ENCODE results near the gene RXFP2.

- TF ChIP-seq, protein P1, sequence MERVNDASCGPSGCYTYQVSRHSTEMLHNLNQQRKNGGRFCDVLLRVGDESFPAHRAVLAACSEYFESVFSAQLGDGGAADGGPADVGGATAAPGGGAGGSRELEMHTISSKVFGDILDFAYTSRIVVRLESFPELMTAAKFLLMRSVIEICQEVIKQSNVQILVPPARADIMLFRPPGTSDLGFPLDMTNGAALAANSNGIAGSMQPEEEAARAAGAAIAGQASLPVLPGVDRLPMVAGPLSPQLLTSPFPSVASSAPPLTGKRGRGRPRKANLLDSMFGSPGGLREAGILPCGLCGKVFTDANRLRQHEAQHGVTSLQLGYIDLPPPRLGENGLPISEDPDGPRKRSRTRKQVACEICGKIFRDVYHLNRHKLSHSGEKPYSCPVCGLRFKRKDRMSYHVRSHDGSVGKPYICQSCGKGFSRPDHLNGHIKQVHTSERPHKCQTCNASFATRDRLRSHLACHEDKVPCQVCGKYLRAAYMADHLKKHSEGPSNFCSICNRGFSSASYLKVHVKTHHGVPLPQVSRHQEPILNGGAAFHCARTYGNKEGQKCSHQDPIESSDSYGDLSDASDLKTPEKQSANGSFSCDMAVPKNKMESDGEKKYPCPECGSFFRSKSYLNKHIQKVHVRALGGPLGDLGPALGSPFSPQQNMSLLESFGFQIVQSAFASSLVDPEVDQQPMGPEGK (CRISPR knock-in tag; IDR thresholded peaks at IDR 0.05; ENCODE audit: borderline replicate concordance), result no peak
- TF ChIP-seq GLIS3 (CRISPR knock-in tag; IDR thresholded peaks at IDR 0.05), result no peak
- TF ChIP-seq ARNTL (CRISPR knock-in tag; IDR thresholded peaks at IDR 0.05; ENCODE audit: borderline replicate concordance, low read depth), result no peak
- no peak for TF ChIP-seq SNAI2 (CRISPR knock-in tag; IDR thresholded peaks at IDR 0.05)
- TF ChIP-seq ZFP3 (CRISPR knock-in tag; IDR thresholded peaks at IDR 0.05), result no peak
- no peak for TF ChIP-seq OSR1 (CRISPR knock-in tag; IDR thresholded peaks at IDR 0.05)
- TF ChIP-seq ZNF565 (CRISPR knock-in tag; conservative IDR thresholded peaks at IDR 0.05; ENCODE audit: low read depth), result no peak
- no peak for TF ChIP-seq PPARA (CRISPR knock-in tag; IDR thresholded peaks at IDR 0.05; ENCODE audit: borderline replicate concordance)
- TF ChIP-seq ESRRG (CRISPR knock-in tag; IDR thresholded peaks at IDR 0.05), result no peak
- TF ChIP-seq, protein P2, sequence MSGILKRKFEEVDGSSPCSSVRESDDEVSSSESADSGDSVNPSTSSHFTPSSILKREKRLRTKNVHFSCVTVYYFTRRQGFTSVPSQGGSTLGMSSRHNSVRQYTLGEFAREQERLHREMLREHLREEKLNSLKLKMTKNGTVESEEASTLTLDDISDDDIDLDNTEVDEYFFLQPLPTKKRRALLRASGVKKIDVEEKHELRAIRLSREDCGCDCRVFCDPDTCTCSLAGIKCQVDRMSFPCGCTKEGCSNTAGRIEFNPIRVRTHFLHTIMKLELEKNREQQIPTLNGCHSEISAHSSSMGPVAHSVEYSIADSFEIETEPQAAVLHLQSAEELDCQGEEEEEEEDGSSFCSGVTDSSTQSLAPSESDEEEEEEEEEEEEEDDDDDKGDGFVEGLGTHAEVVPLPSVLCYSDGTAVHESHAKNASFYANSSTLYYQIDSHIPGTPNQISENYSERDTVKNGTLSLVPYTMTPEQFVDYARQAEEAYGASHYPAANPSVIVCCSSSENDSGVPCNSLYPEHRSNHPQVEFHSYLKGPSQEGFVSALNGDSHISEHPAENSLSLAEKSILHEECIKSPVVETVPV (CRISPR knock-in tag; IDR thresholded peaks at IDR 0.05), result no peak
- TF ChIP-seq, protein P3, sequence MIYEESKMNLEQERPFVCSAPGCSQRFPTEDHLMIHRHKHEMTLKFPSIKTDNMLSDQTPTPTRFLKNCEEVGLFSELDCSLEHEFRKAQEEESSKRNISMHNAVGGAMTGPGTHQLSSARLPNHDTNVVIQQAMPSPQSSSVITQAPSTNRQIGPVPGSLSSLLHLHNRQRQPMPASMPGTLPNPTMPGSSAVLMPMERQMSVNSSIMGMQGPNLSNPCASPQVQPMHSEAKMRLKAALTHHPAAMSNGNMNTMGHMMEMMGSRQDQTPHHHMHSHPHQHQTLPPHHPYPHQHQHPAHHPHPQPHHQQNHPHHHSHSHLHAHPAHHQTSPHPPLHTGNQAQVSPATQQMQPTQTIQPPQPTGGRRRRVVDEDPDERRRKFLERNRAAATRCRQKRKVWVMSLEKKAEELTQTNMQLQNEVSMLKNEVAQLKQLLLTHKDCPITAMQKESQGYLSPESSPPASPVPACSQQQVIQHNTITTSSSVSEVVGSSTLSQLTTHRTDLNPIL (CRISPR knock-in tag; IDR thresholded peaks at IDR 0.05; ENCODE audit: low read depth), result no peak
- no peak for TF ChIP-seq TOX (CRISPR knock-in tag; IDR thresholded peaks at IDR 0.05; ENCODE audit: borderline replicate concordance)
- no peak for TF ChIP-seq ISL1 (CRISPR knock-in tag; IDR thresholded peaks at IDR 0.05)
- no peak for TF ChIP-seq ZFP30 (CRISPR knock-in tag; IDR thresholded peaks at IDR 0.05)
Measured at GRCh38 chr13:31848621-31849020, 109.3 kb downstream of the RXFP2 start.

Data from SK-N-SH treated with all-trans-retinoic acid at 6 μM for 48 hours (cell line).